IMR-90 (cell line): ENCODE data around the gene HSPB9. TPM values are rescaled to one million over a fixed set of nuclear protein-coding genes. Genes with fewer than 3 reads are reported as not detected.

Experiments
- ATAC-seq: fragments of 200-7000 bp; cut with Tn5 transposase; 2 replicates; pipeline ENCODE4 v1.9.1; 2020; ENCODE audit warnings: low read depth, mild to moderate bottlenecking, moderate library complexity
- BruUV-seq: library from RNA; stranded (reverse); fragments of 400-500 nt; replicated peaks from 2 replicates; lab custom pipeline; 2021; lab: Mats Ljungman, UMichigan
- CTCF ChIA-PET: fragments of 300-600 bp; formaldehyde crosslinking; extraction: SDS; loops from one replicate; lab custom pipeline; 2021; ENCODE audit warnings: antibody characterized with exemption; lab: Yijun Ruan, JAX
- POLR2A ChIA-PET: fragments of 300-600 bp; sonication (Branson Sonifier 250); formaldehyde crosslinking; loops from one replicate; lab custom pipeline; 2022; ENCODE audit warnings: antibody characterized with exemption; ENCODE audit not compliant: unreplicated experiment; lab: Charles Lee
- DNase-seq: peaks from one replicate; pipeline ENCODE4 v3.0.0; 2013
- H2AFZ ChIP-seq: replicated peaks from 2 replicates; pipeline ENCODE3; 2013; ENCODE audit warnings: low read length, mild to moderate bottlenecking; ENCODE audit not compliant: poor library complexity
- H2AK5ac ChIP-seq: 2 replicates; pipeline ENCODE4 v1.6.1; 2013; ENCODE audit warnings: low read depth, low read length, inconsistent platforms
- H2AK9ac ChIP-seq: replicated peaks from 2 replicates; pipeline ENCODE3; 2013; ENCODE audit warnings: mild to moderate bottlenecking, low read depth, low read length, moderate library complexity; ENCODE audit not compliant: poor library complexity
- H2BK120ac ChIP-seq: 2 replicates; pipeline ENCODE4 v1.6.1; 2013; ENCODE audit warnings: low read depth, low read length, inconsistent platforms
- H2BK15ac ChIP-seq: 3 replicates; pipeline ENCODE4 v1.6.1; 2013; ENCODE audit warnings: low read depth, low read length, inconsistent platforms
- H2BK20ac ChIP-seq: 2 replicates; pipeline ENCODE4 v1.6.1; 2013; ENCODE audit warnings: low read depth, mild to moderate bottlenecking, inconsistent platforms, low read length, moderate library complexity
- H2BK5ac ChIP-seq: 2 replicates; pipeline ENCODE4 v1.6.1; 2013; ENCODE audit warnings: mild to moderate bottlenecking, low read depth, low read length, inconsistent platforms; ENCODE audit not compliant: poor library complexity, severe bottlenecking
- H3K14ac ChIP-seq: replicated peaks from 2 replicates; pipeline ENCODE4 v1.6.1; 2013; ENCODE audit warnings: low read depth, low read length, inconsistent platforms
- H3K18ac ChIP-seq: 2 replicates; pipeline ENCODE4 v1.6.1; 2013; ENCODE audit warnings: low read depth, low read length, control low read depth
- H3K23ac ChIP-seq: 2 replicates; pipeline ENCODE4 v1.6.1; 2013; ENCODE audit warnings: low read depth, low read length, inconsistent platforms
- H3K27ac ChIP-seq: 2 replicates; pipeline ENCODE4 v1.5.1; 2013; ENCODE audit warnings: mild to moderate bottlenecking, control low read depth, low read length; ENCODE audit not compliant: insufficient read depth
- H3K27me3 ChIP-seq: 2 replicates; pipeline ENCODE4 v1.6.1; 2013; ENCODE audit warnings: low read length; ENCODE audit not compliant: control insufficient read depth, insufficient read depth
- H3K36me3 ChIP-seq: 2 replicates; pipeline ENCODE4 v1.6.1; 2013; ENCODE audit warnings: low read length, mixed read lengths; ENCODE audit not compliant: control insufficient read depth, insufficient read depth
- H3K4ac ChIP-seq: 2 replicates; pipeline ENCODE4 v1.6.1; 2013; ENCODE audit warnings: low read depth, low read length, inconsistent platforms
- H3K4me1 ChIP-seq: 2 replicates; pipeline ENCODE4 v1.6.1; 2013; ENCODE audit warnings: low read length, mixed read lengths; ENCODE audit not compliant: control insufficient read depth, insufficient read depth
- H3K4me2 ChIP-seq: 2 replicates; pipeline ENCODE4 v1.6.1; 2013; ENCODE audit warnings: low read depth, mild to moderate bottlenecking, control low read depth, low read length, moderate library complexity
- H3K4me3 ChIP-seq: 2 replicates; pipeline ENCODE4 v1.5.1; 2013; ENCODE audit warnings: low read depth, mild to moderate bottlenecking, control low read depth, low read length, moderate library complexity; ENCODE audit not compliant: insufficient read depth
- H3K56ac ChIP-seq: 2 replicates; pipeline ENCODE4 v1.6.1; 2013; ENCODE audit warnings: low read length, inconsistent platforms; ENCODE audit not compliant: insufficient read depth; ENCODE audit errors: extremely low read depth
- H3K79me1 ChIP-seq, 2 experiments: 2 replicates each; pipeline ENCODE4 v1.6.1; 2013; ENCODE audit warnings: low read length in 2 of 2, inconsistent platforms in 1 of 2, low read depth in 1 of 2
- H3K9ac ChIP-seq: 2 replicates; pipeline ENCODE4 v1.6.1; 2013; ENCODE audit warnings: low read depth, low read length, control low read depth
- H3K9me1 ChIP-seq: 2 replicates; pipeline ENCODE4 v1.6.1; 2013; ENCODE audit warnings: low read length, inconsistent platforms; ENCODE audit not compliant: insufficient read depth
- H3K9me3 ChIP-seq: 2 replicates; pipeline ENCODE4 v1.6.1; 2013; ENCODE audit warnings: low read length; ENCODE audit not compliant: control insufficient read depth, insufficient read depth
- H4K20me1 ChIP-seq: 2 replicates; pipeline ENCODE4 v1.6.1; 2013; ENCODE audit warnings: low read length, inconsistent platforms; ENCODE audit not compliant: insufficient read depth
- H4K5ac ChIP-seq: 2 replicates; pipeline ENCODE4 v1.6.1; 2013; ENCODE audit warnings: mild to moderate bottlenecking, low read depth, low read length, control low read depth
- H4K8ac ChIP-seq, 2 experiments: 2 replicates each; pipeline ENCODE4 v1.6.1; 2013; ENCODE audit warnings: low read depth in 2 of 2, low read length in 2 of 2, control low read depth in 1 of 2, inconsistent platforms in 1 of 2
- H4K91ac ChIP-seq: 2 replicates; pipeline ENCODE4 v1.6.1; 2013; ENCODE audit warnings: low read depth, low read length, inconsistent platforms; ENCODE audit not compliant: insufficient read depth
- CEBPB ChIP-seq: IDR thresholded peaks from 2 replicates; pipeline ENCODE4 v1.6.1; 2012; ENCODE audit warnings: low read depth, low read length, improper control_type of control experiment
- MAFK ChIP-seq: IDR thresholded peaks from 2 replicates; pipeline ENCODE4 v1.6.1; 2012; ENCODE audit warnings: low read depth, low read length, improper control_type of control experiment
- MAZ ChIP-seq: IDR thresholded peaks from 2 replicates; pipeline ENCODE4 v1.6.1; 2012; ENCODE audit warnings: low read depth, mild to moderate bottlenecking, low read length, improper control_type of control experiment, moderate library complexity, borderline replicate concordance
- RAD21 ChIP-seq: IDR thresholded peaks from 2 replicates; pipeline ENCODE4 v1.6.1; 2012; ENCODE audit warnings: low read length, improper control_type of control experiment
- RCOR1 ChIP-seq: IDR thresholded peaks from 2 replicates; pipeline ENCODE4 v1.6.1; 2012; ENCODE audit warnings: mild to moderate bottlenecking, low read length, improper control_type of control experiment; ENCODE audit not compliant: insufficient replicate concordance
- SMC3 ChIP-seq: fragments of 150-350 bp; IDR thresholded peaks from 2 replicates; pipeline ENCODE4 v1.6.1; 2016; ENCODE audit warnings: low read depth, mild to moderate bottlenecking, antibody characterized with exemption, low read length, moderate library complexity
- WGBS, 2 experiments: methylation state at CpG; one replicate each; pipeline versions ENCODE4 v1.1.5 to v1.1.7; 2013; ENCODE audit warnings: missing lambda C conversion rate in 2 of 2; ENCODE audit not compliant: insufficient read length in 1 of 2; ENCODE audit errors: extremely low coverage in 2 of 2; 5-methylcytosine and 5-hydroxymethylcytosine counted together
- dilution Hi-C: fragments of 300-500 bp; cut with HindIII; formaldehyde crosslinking; loops from one replicate; pipeline ENCODE4 v1.14.3; 2018; ENCODE audit warnings: low sequenced_read_pairs; ENCODE audit not compliant: unreplicated experiment
- in situ Hi-C: fragments of 300-500 bp; cut with MboI; formaldehyde crosslinking; loops from 3 replicates; pipeline ENCODE4 v1.14.3; 2019; ENCODE audit warnings: low sequenced_read_pairs, inconsistent platforms, mixed read lengths
- intact Hi-C: fragments of 100-400 bp; cut with micrococcal nuclease; formaldehyde crosslinking; loops from 2 replicates; pipeline ENCODE4 v1.10.0; 2022
- polyA plus RNA-seq, 3 experiments: library from polyadenylated mRNA; depleted of rRNA; stranded (reverse); fragments of >200 nt; gene quantifications; 2 replicates each; pipeline ENCODE4 v1.2.3, GENCODE V29; 2012; ENCODE audit warnings: low replicate concordance in 1 of 3
- total RNA-seq: library from RNA; depleted of rRNA; stranded (reverse); fragments of >200 nt; gene quantifications from 2 replicates; pipeline ENCODE4 v1.2.3, GENCODE V29; 2012

The HSPB9 gene
- total and polyA plus RNA-seq, 2 of the 4 experiments (the other 2 are of a cell fraction), result not detected

- TF ChIP-seq MAZ (no peak), CEBPB (no peak)
Observed at GRCh38 chr17:42097691-42098631, 24.6 kb upstream of the HSPB9 start, which contains the start of gene ZNF385C (continued).

DNA sequence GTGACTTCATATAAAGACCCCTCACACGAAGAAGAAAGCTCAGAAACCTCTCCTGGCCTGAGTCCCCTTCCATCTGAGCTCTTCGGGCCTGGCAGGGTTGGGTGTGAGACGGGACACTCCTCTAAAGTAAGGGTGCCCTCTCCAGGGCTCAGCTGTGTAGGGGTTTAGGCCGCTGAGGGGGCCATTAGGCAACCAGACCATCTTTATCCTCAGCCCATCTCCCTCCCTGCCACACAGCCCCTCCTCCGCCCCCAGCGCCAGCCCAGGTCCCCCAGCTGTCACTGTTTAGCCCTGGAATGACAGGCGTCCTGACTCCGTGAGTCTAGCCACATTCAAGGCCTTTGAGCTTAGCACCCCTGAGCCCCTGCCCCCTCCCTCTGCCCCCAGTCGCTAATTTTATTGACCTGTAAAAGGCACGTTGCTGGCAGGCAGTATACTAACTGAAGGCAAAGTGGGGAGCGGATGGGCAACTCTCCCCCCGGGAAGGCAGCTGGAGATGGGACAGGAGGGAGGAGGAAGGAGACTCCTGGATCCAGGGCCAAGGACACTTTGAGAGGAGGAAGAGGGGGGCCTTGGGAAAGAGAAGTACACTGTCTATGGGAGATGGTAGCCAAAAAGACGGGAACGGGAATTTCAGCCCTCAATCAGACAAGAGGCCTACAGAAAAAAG is 23.7 kb upstream of the HSPB9 start:
- H2AK5ac ChIP-seq, result no peak overlapping the region
- peaks cover 59% of the 10 kb centered on the region for H3K27me3 ChIP-seq
- H3K79me1 ChIP-seq, result no peaks in the 10 kb centered on the region
- ChIA-PET CTCF (interaction anchor here (0.6 kb wide), 1 partner anchor 8 kb away, joined by 3 read pairs; no protein-coding TSS in a partner anchor), POLR2A (no interaction called here)
- no TSS peak for BruUV-seq
- H4K91ac ChIP-seq, result no peak overlapping the region
- H2BK20ac ChIP-seq, result no peak overlapping the region
- no peak overlapping the region for H3K4me3 ChIP-seq
- H3K9me3 ChIP-seq, result no peaks in the 10 kb centered on the region
- no peak for DNase-seq
- no peak for ATAC-seq
- 57% methylated on average over 6 of the region's 14 CpGs; no CpG with 5 or more reads in 1 of the 2 experiments for WGBS, 2 experiments
- H2BK120ac ChIP-seq, result no peak overlapping the region
- no peak overlapping the region for H4K5ac ChIP-seq
- intact Hi-C loops, result no loop called here
- dilution Hi-C loops, result no loop called here
- peak overlapping the region; percentile 65 for H2AK9ac ChIP-seq
- TF ChIP-seq CEBPB (no peak), MAZ (no peak), RAD21 (no peak), RCOR1 (no peak), SMC3 (no peak), MAFK (no peak)
- no peaks in the 10 kb centered on the region for H4K20me1 ChIP-seq
- no peak overlapping the region for H3K14ac ChIP-seq
- no peak overlapping the region for H3K4ac ChIP-seq
- H3K9me1 ChIP-seq, result no peaks in the 10 kb centered on the region
- no peak overlapping the region for H3K9ac ChIP-seq
- no peak overlapping the region for H2BK15ac ChIP-seq
- H3K4me2 ChIP-seq, result no peak overlapping the region
- H3K36me3 ChIP-seq, result no peaks in the 10 kb centered on the region
- no peak overlapping the region for H2BK5ac ChIP-seq
- no peak overlapping the region for H4K8ac ChIP-seq
- no peaks in the 10 kb centered on the region for H3K4me1 ChIP-seq
- H3K27ac ChIP-seq, result no peak overlapping the region
- H3K23ac ChIP-seq, result no peak overlapping the region
- H2AFZ ChIP-seq, result no peak overlapping the region
- H3K18ac ChIP-seq, result no peak overlapping the region
- no peak overlapping the region for H3K56ac ChIP-seq
- in situ Hi-C loops, result no loop called here
